Ishikawa (cell line): Measurements from ENCODE around the gene PXDC1.

Experiments used
- CEBPB ChIP-seq: IDR thresholded peaks from 2 replicates; pipeline ENCODE4 v1.6.1; 2012
- CREB1 ChIP-seq: IDR thresholded peaks from 2 replicates; pipeline ENCODE4 v1.6.1; 2012; ENCODE audit warnings: low read depth
- EGR1 ChIP-seq: IDR thresholded peaks from 2 replicates; pipeline ENCODE4 v1.6.1; 2012
- EP300 ChIP-seq: IDR thresholded peaks from 2 replicates; pipeline ENCODE4 v1.6.1; 2012; ENCODE audit warnings: borderline replicate concordance
- FOXM1 ChIP-seq: IDR thresholded peaks from 2 replicates; pipeline ENCODE4 v1.6.1; 2012; ENCODE audit warnings: low read depth, borderline replicate concordance
- NFIC ChIP-seq: IDR thresholded peaks from 2 replicates; pipeline ENCODE4 v1.6.1; 2012
- RAD21 ChIP-seq: IDR thresholded peaks from 2 replicates; pipeline ENCODE4 v1.6.1; 2012; ENCODE audit warnings: low read depth
- TAF1 ChIP-seq: IDR thresholded peaks from 2 replicates; pipeline ENCODE4 v1.6.1; 2012; ENCODE audit warnings: low read depth, mild to moderate bottlenecking
- TCF12 ChIP-seq: IDR thresholded peaks from 2 replicates; pipeline ENCODE4 v1.6.1; 2012; ENCODE audit warnings: low read depth
- TEAD4 ChIP-seq: IDR thresholded peaks from 2 replicates; pipeline ENCODE4 v1.6.1; 2012
- USF1 ChIP-seq: IDR thresholded peaks from 2 replicates; pipeline ENCODE4 v1.6.1; 2012
- YY1 ChIP-seq: IDR thresholded peaks from 2 replicates; pipeline ENCODE4 v1.6.1; 2012; ENCODE audit warnings: low read depth
- ZBTB7A ChIP-seq: IDR thresholded peaks from 2 replicates; pipeline ENCODE4 v1.6.1; 2012; ENCODE audit warnings: low read depth
- TF ChIP-seq, protein P1 (sequence below): IDR thresholded peaks from 2 replicates; pipeline ENCODE4 v1.6.1; 2012
- TF ChIP-seq, protein P2 (sequence below): IDR thresholded peaks from 2 replicates; pipeline ENCODE4 v1.6.1; 2012; ENCODE audit warnings: low read depth, mild to moderate bottlenecking

PXDC1 gene

GRCh38 chr6:3726421-3726820, 25.1 kb downstream of the PXDC1 start:
- TF ChIP-seq, protein P1, sequence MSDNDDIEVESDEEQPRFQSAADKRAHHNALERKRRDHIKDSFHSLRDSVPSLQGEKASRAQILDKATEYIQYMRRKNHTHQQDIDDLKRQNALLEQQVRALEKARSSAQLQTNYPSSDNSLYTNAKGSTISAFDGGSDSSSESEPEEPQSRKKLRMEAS, result no peak

DNA sequence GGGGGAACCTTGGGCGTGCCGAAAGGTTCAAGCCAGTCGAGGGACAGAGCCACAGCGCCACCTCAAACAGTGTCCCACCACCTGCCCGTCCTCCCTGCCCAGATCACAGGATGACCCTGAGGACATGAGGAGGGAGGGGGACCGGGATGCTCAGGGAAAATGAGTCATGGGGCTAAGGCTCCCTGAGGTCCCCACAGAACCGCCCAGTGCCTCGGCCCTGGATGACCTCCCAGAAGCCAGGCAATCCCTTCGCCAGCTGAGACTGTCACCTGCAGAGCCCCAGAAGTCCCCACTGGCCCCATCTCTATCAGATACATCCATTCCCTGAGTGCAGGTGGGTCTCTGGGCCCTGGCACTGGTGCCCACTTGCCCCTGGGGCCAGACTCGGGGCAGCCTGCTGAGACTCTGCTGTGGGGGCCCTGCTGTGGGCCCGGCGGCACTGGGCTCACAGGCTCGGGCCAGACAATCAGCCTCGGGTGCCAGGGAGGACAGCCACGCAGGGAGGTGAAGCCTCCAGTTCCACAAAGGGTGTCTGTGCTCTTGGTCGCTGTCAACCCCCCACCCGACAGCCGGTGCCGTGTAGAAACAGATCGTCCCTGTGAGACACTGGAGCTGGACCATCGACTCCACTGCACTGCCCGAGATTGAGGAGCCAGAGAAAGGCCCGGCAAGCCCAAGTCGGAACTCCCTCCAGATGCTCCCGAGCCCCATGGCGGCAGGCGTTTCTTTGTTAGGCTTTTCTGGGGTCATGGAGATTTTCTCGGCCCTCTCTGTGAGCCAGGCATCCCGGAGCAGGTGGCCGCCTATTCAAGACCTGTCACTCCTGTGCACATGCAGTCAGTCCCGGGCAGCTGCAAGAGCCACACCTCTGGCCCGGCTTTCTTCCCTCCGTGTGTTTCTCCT, 26.1 kb downstream of the PXDC1 start:
- TF ChIP-seq RAD21, result no peak
- no peak for TF ChIP-seq YY1
- TF ChIP-seq FOXM1, result no peak
- TF ChIP-seq ZBTB7A, result no peak
- TF ChIP-seq USF1, result no peak
- no peak for TF ChIP-seq CREB1
- TF ChIP-seq, protein P2, sequence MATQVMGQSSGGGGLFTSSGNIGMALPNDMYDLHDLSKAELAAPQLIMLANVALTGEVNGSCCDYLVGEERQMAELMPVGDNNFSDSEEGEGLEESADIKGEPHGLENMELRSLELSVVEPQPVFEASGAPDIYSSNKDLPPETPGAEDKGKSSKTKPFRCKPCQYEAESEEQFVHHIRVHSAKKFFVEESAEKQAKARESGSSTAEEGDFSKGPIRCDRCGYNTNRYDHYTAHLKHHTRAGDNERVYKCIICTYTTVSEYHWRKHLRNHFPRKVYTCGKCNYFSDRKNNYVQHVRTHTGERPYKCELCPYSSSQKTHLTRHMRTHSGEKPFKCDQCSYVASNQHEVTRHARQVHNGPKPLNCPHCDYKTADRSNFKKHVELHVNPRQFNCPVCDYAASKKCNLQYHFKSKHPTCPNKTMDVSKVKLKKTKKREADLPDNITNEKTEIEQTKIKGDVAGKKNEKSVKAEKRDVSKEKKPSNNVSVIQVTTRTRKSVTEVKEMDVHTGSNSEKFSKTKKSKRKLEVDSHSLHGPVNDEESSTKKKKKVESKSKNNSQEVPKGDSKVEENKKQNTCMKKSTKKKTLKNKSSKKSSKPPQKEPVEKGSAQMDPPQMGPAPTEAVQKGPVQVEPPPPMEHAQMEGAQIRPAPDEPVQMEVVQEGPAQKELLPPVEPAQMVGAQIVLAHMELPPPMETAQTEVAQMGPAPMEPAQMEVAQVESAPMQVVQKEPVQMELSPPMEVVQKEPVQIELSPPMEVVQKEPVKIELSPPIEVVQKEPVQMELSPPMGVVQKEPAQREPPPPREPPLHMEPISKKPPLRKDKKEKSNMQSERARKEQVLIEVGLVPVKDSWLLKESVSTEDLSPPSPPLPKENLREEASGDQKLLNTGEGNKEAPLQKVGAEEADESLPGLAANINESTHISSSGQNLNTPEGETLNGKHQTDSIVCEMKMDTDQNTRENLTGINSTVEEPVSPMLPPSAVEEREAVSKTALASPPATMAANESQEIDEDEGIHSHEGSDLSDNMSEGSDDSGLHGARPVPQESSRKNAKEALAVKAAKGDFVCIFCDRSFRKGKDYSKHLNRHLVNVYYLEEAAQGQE, result no peak
- TF ChIP-seq EGR1, result no peak
- no peak for TF ChIP-seq EP300
- no peak for TF ChIP-seq TCF12
- no peak for TF ChIP-seq TEAD4
- TF ChIP-seq, protein P1, result no peak
- TF ChIP-seq CEBPB, result no peak
- TF ChIP-seq NFIC, result no peak
- no peak for TF ChIP-seq TAF1

DNA sequence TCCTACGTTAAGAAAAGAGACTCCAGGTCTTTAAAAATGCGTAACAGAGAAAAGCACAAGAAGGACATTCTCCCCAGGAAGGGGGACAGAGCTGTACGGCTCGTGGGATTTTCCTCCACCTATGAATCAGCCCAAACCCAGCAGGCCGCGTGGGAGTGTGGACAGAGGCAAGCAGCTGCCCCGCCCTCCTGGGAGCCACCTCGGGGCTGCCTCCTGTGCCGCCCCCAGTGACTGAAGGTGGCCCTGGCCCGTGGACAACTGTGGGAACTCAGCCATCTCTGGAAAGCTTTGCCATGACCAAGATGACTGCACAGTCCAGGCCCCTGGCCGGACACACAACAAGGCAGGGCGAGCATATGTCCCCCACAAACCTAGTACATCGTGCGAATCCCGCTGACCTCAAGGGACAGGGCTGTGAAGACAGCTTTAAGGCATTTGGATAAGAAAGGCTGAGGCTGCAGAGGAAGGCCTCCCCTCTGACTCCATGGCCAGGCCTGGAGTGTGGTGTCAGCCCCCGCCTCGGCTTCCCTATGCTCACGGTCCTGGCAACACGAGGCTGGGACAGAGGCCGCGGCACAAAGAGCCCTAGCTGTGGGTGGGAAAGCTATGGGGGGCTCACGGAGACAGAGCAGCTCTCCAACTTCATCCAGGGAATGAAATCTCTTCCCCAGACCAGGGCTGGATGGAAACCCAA, 26.9 kb downstream of the PXDC1 start:
- TF ChIP-seq YY1 (no peak), TCF12 (no peak), EP300 (no peak), TAF1 (no peak), CREB1 (no peak), NFIC (no peak)
- TF ChIP-seq, protein P1, result no peak
- TF ChIP-seq, protein P2, result no peak

DNA sequence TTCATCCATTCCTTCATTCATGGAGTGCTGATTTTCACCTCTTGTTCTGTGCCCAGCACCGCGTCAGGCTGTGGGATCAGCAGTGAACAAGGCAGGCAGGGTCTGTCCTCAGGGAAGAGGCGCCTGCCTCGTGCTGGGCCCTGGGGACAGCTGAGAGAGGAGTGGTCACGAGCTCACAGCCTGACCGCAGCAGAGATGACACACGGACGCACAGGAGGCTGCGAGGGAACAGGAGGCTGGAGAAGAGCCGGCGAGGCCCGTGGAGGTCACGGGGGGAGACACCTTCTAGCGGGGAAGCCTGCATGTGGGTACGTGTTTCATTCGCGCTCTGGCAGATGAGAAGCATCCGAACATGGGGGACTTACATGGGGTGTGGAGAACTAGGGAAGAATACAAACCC, 27.5 kb downstream of the PXDC1 start:
- no peak for TF ChIP-seq CREB1
- TF ChIP-seq, protein P1, result no peak
- TF ChIP-seq TCF12, result no peak
- TF ChIP-seq CEBPB, result no peak

- TF ChIP-seq YY1 (no peak), FOXM1 (no peak), ZBTB7A (no peak), CEBPB (no peak), RAD21 (no peak), EP300 (no peak), TCF12 (no peak), TAF1 (no peak), CREB1 (no peak), USF1 (no peak)
- TF ChIP-seq, protein P1, result no peak
Measured at GRCh38 chr6:3723251-3723650, 28.3 kb downstream of the PXDC1 start.
